Mesendoderm (in vitro differentiated cells): ENCODE data around the gene MRAP2.
"Not testable (repeated sequence)": the region's sequence is repeated elsewhere in the genome, so short reads cannot be mapped to it uniquely, and the experiment has no call there.

Experiments
- DNase-seq: peaks from one replicate; pipeline ENCODE4 v3.0.0; 2013
- H2AK5ac ChIP-seq: 2 replicates; pipeline ENCODE4 v1.6.1; 2013; ENCODE audit warnings: low read length, inconsistent platforms
- H2BK120ac ChIP-seq: 2 replicates; pipeline ENCODE4 v1.6.1; 2013; ENCODE audit warnings: low read depth, mild to moderate bottlenecking, low read length, moderate library complexity, mixed read lengths
- H2BK15ac ChIP-seq: replicated peaks from 2 replicates; pipeline ENCODE4 v1.6.1; 2013; ENCODE audit warnings: low read depth, mild to moderate bottlenecking, moderate library complexity
- H2BK5ac ChIP-seq: 2 replicates; pipeline ENCODE4 v1.6.1; 2013; ENCODE audit warnings: low read length, inconsistent platforms
- H3K18ac ChIP-seq: 2 replicates; pipeline ENCODE4 v1.6.1; 2013; ENCODE audit warnings: mild to moderate bottlenecking, low read length, mixed read lengths
- H3K23ac ChIP-seq: one replicate; pipeline ENCODE4 v1.6.1; 2013; ENCODE audit warnings: low read length
- H3K27ac ChIP-seq: 2 replicates; pipeline ENCODE4 v1.5.1; 2013; ENCODE audit warnings: low read depth, mild to moderate bottlenecking, inconsistent platforms, low read length, moderate library complexity
- H3K27me3 ChIP-seq: 2 replicates; pipeline ENCODE4 v1.6.1; 2013; ENCODE audit warnings: low read length, control low read depth, mild to moderate bottlenecking, inconsistent platforms; ENCODE audit not compliant: insufficient read depth, poor library complexity
- H3K36me3 ChIP-seq: 2 replicates; pipeline ENCODE4 v1.6.1; 2013; ENCODE audit warnings: low read length, inconsistent platforms; ENCODE audit not compliant: control insufficient read depth, insufficient read depth
- H3K4ac ChIP-seq: one replicate; pipeline ENCODE4 v1.6.1; 2013; ENCODE audit warnings: low read depth, mild to moderate bottlenecking, low read length, moderate library complexity
- H3K4me1 ChIP-seq: 2 replicates; pipeline ENCODE4 v1.6.1; 2013; ENCODE audit warnings: low read depth, low read length, inconsistent platforms; ENCODE audit not compliant: control insufficient read depth
- H3K4me2 ChIP-seq: 2 replicates; pipeline ENCODE4 v1.6.1; 2013; ENCODE audit warnings: low read length
- H3K4me3 ChIP-seq: 2 replicates; pipeline ENCODE4 v1.5.1; 2013; ENCODE audit warnings: mild to moderate bottlenecking, low read length
- H3K56ac ChIP-seq: one replicate; pipeline ENCODE4 v1.6.1; 2013; ENCODE audit warnings: low read length
- H3K79me1 ChIP-seq: 2 replicates; pipeline ENCODE4 v1.6.1; 2013; ENCODE audit warnings: low read length, inconsistent platforms
- H3K79me2 ChIP-seq: 2 replicates; pipeline ENCODE4 v1.6.1; 2013; ENCODE audit warnings: mild to moderate bottlenecking, low read length; ENCODE audit not compliant: control insufficient read depth, insufficient read depth
- H3K9ac ChIP-seq: 2 replicates; pipeline ENCODE4 v1.6.1; 2013; ENCODE audit warnings: low read length, inconsistent platforms
- H4K5ac ChIP-seq: one replicate; pipeline ENCODE4 v1.6.1; 2013; ENCODE audit warnings: low read length
- H4K8ac ChIP-seq: one replicate; pipeline ENCODE4 v1.6.1; 2013; ENCODE audit warnings: low read depth, mild to moderate bottlenecking, control low read depth, low read length, moderate library complexity
- WGBS: extraction: QIAGEN DNeasy Blood & Tissue Kit; methylation state at CpG from one replicate; pipeline ENCODE4 v1.1.7; 2013; ENCODE audit warnings: low lambda C conversion rate, missing lambda C conversion rate; ENCODE audit not compliant: insufficient coverage; ENCODE audit errors: extremely low coverage; 5-methylcytosine and 5-hydroxymethylcytosine counted together

MRAP2 gene

GRCh38 chr6:84123186-84123585, 89.6 kb downstream of the MRAP2 start:
- Histone ChIP-seq H3K79me1 (no peaks in the 10 kb centered on the region), H4K5ac (no peak overlapping the region), H2BK5ac (no peak overlapping the region), H3K36me3 (no peaks in the 10 kb centered on the region), H2AK5ac (no peak overlapping the region), H3K18ac (no peak overlapping the region), H3K56ac (no peak overlapping the region), H3K9ac (no peak overlapping the region), H4K8ac (no peak overlapping the region), H3K4me3 (no peak overlapping the region), H3K4me1 (no peaks in the 10 kb centered on the region), H3K27me3 (no peaks in the 10 kb centered on the region), H2BK15ac (no peak overlapping the region), H3K4ac (no peak overlapping the region), H3K4me2 (no peak overlapping the region), H2BK120ac (no peak overlapping the region), H3K79me2 (no peaks in the 10 kb centered on the region), H3K23ac (no peak overlapping the region), H3K27ac (no peak overlapping the region)
- DNase-seq: no peak
- no CpG with 5 or more reads among the region's 2 CpGs for WGBS

DNA sequence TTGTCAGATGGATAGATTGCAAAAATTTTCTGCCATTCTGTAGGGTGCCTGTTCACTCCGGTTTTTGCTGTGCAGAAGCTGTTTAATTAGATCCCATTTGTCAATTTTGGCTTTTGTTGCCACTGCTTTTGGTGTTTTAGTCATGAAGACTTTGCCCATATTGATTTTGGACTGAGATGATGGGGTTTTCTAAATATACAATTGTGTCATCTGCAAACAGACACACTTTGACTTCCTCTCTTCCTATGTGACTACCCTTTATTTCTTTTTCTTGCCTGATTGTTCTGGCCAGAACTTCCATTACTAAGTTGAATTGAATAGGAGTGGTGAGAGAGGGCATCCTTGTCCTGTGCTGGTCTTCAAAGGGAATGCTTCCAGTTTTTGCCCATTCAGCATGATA, 96.0 kb downstream of the MRAP2 start:
- H3K4ac ChIP-seq, H3K9ac ChIP-seq, H3K4me2 ChIP-seq, H2BK15ac ChIP-seq, H3K79me2 ChIP-seq, H3K27me3 ChIP-seq, H2BK5ac ChIP-seq, H3K79me1 ChIP-seq, H2BK120ac ChIP-seq, H3K56ac ChIP-seq, H3K18ac ChIP-seq, DNase-seq, H4K5ac ChIP-seq, H3K4me3 ChIP-seq, H2AK5ac ChIP-seq, H3K27ac ChIP-seq, H3K4me1 ChIP-seq, H3K36me3 ChIP-seq, H4K8ac ChIP-seq, H3K23ac ChIP-seq: not testable (repeated sequence)
- no CpG with 5 or more reads among the region's 1 CpG for WGBS

GRCh38 chr6:84133385-84133784, 99.8 kb downstream of the MRAP2 start:
- not testable (repeated sequence) for H3K56ac ChIP-seq, H3K9ac ChIP-seq, H2BK120ac ChIP-seq, H4K5ac ChIP-seq, H3K79me2 ChIP-seq, H3K4me2 ChIP-seq, H3K18ac ChIP-seq, H3K36me3 ChIP-seq, H2BK15ac ChIP-seq, H3K23ac ChIP-seq, DNase-seq, H3K27ac ChIP-seq, H2BK5ac ChIP-seq, H3K27me3 ChIP-seq, H3K4ac ChIP-seq, H3K79me1 ChIP-seq, H3K4me1 ChIP-seq, H2AK5ac ChIP-seq, H3K4me3 ChIP-seq, H4K8ac ChIP-seq
- WGBS: no CpG with 5 or more reads among the region's 9 CpGs

DNA sequence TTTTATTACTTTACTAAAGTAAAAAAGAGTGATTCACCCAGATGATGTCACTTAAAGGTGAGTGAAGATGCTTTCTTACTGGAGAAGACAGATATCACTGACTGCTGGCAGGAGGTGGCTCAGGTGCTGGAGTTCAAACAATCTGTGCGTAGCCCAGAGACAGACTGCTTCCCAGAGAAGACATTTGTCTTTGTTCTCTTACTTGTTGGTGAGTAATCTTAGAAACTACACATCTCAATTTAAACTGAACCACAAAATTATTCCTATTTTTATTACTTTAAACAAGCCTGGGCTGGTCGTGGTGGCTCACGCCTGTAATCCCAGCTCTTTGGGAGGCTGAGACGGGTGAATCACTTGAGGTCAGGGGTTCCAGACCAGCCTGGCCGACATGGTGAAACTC, 101.7 kb downstream of the MRAP2 start:
- no peak overlapping the region for H2BK15ac ChIP-seq
- no peak overlapping the region for H3K4me2 ChIP-seq
- no CpG with 5 or more reads among the region's 5 CpGs for WGBS
- H3K9ac ChIP-seq: no peak overlapping the region
- DNase-seq: no peak
- H3K79me2 ChIP-seq: no peaks in the 10 kb centered on the region
- no peak overlapping the region for H3K4me3 ChIP-seq
- H3K4ac ChIP-seq: no peak overlapping the region
- no peak overlapping the region for H3K27ac ChIP-seq
- no peak overlapping the region for H3K56ac ChIP-seq
- H3K23ac ChIP-seq: no peak overlapping the region
- peaks cover 3% of the 10 kb centered on the region for H3K4me1 ChIP-seq
- H4K5ac ChIP-seq: no peak overlapping the region
- no peaks in the 10 kb centered on the region for H3K36me3 ChIP-seq
- no peak overlapping the region for H4K8ac ChIP-seq
- H2BK5ac ChIP-seq: no peak overlapping the region
- H2AK5ac ChIP-seq: no peak overlapping the region
- H3K18ac ChIP-seq: no peak overlapping the region
- H2BK120ac ChIP-seq: no peak overlapping the region
- H3K27me3 ChIP-seq: no peaks in the 10 kb centered on the region
- no peaks in the 10 kb centered on the region for H3K79me1 ChIP-seq

- Histone ChIP-seq H3K27ac (no peak overlapping the region), H3K9ac (no peak overlapping the region), H3K4ac (no peak overlapping the region), H4K8ac (no peak overlapping the region), H2BK120ac (peak overlapping the region; percentile 1), H3K36me3 (no peaks in the 10 kb centered on the region), H3K4me3 (no peak overlapping the region), H2BK5ac (no peak overlapping the region), H3K56ac (no peak overlapping the region), H3K4me2 (no peak overlapping the region), H3K79me2 (no peaks in the 10 kb centered on the region), H2BK15ac (no peak overlapping the region), H3K4me1 (peaks cover 3% of the 10 kb centered on the region), H3K27me3 (no peaks in the 10 kb centered on the region), H3K23ac (no peak overlapping the region), H2AK5ac (no peak overlapping the region), H3K18ac (no peak overlapping the region), H3K79me1 (no peaks in the 10 kb centered on the region), H4K5ac (no peak overlapping the region)
- no peak for DNase-seq
- WGBS: no CpG with 5 or more reads among the region's 4 CpGs
These were observed 102.9 kb downstream of the MRAP2 start for GRCh38 chr6:84136364-84137050.

GRCh38 chr6:84137051-84137375, 103.4 kb downstream of the MRAP2 start:
- no peak for DNase-seq
- Histone ChIP-seq H3K23ac (no peak overlapping the region), H2BK5ac (no peak overlapping the region), H3K27ac (no peak overlapping the region), H2BK120ac (peak overlapping the region; percentile 1), H3K18ac (no peak overlapping the region), H3K4ac (no peak overlapping the region), H4K5ac (no peak overlapping the region), H3K4me1 (peaks cover 3% of the 10 kb centered on the region), H2AK5ac (no peak overlapping the region), H4K8ac (no peak overlapping the region), H2BK15ac (no peak overlapping the region), H3K27me3 (no peaks in the 10 kb centered on the region), H3K79me2 (no peaks in the 10 kb centered on the region), H3K4me2 (no peak overlapping the region), H3K9ac (no peak overlapping the region), H3K56ac (no peak overlapping the region), H3K36me3 (no peaks in the 10 kb centered on the region), H3K79me1 (no peaks in the 10 kb centered on the region), H3K4me3 (no peak overlapping the region)
- no CpG with 5 or more reads among the region's 5 CpGs for WGBS
